GM10266 (cell line): ENCODE measurements around the gene CHD9NB.

Source experiments
- DNase-seq: peaks from one replicate; pipeline ENCODE4 v3.0.0; 2012; ENCODE audit errors: extremely low spot score
- CTCF ChIP-seq: IDR thresholded peaks from 2 replicates; pipeline ENCODE4 v1.5.1; 2012; ENCODE audit warnings: mild to moderate bottlenecking, low read depth; ENCODE audit not compliant: control insufficient read depth, insufficient read depth; ENCODE audit errors: missing control alignments

The CHD9NB gene

GRCh38 chr16:53035176-53035942, 17.3 kb downstream of the CHD9NB start:
- no peak for TF ChIP-seq CTCF
- DNase-seq, result no peak

- DNase-seq, result no peak
- TF ChIP-seq CTCF, result no peak
These were observed 18.4 kb downstream of the CHD9NB start for GRCh38 chr16:53034306-53034705.

- no peak for TF ChIP-seq CTCF
- no peak for DNase-seq
These were observed 21.3 kb downstream of the CHD9NB start for GRCh38 chr16:53031323-53031942.

GRCh38 chr16:53029971-53030370, 22.7 kb downstream of the CHD9NB start:
- no peak for DNase-seq
- no peak for TF ChIP-seq CTCF

- no peak for TF ChIP-seq CTCF
- no peak for DNase-seq
These were observed 28.7 kb downstream of the CHD9NB start for GRCh38 chr16:53024045-53024444.

- peak; percentile 57 for TF ChIP-seq CTCF
- peak; percentile 40 for DNase-seq
These were observed 30.3 kb downstream of the CHD9NB start for GRCh38 chr16:53022374-53022773.

GRCh38 chr16:53018834-53019416, 33.8 kb downstream of the CHD9NB start:
- TF ChIP-seq CTCF, result no peak
- DNase-seq, result no peak
